Osteoblast (primary cell): ENCODE measurements around the gene RNPC3. TPM values are rescaled to one million over a fixed set of nuclear protein-coding genes. Genes with fewer than 3 reads are reported as not detected.

Experiments used
- DNase-seq: peaks from one replicate; pipeline ENCODE4 v3.0.0; 2011; ENCODE audit warnings: low spot score, mixed read lengths; ENCODE audit not compliant: insufficient read length; ENCODE audit errors: missing footprints
- H2AFZ ChIP-seq: 2 replicates; pipeline ENCODE4 v1.6.0; 2011; ENCODE audit warnings: mild to moderate bottlenecking, low read length
- H3K27ac ChIP-seq: 2 replicates; pipeline ENCODE4 v1.5.1; 2011; ENCODE audit warnings: mild to moderate bottlenecking, low read depth, low read length, moderate library complexity
- H3K27me3 ChIP-seq: 2 replicates; pipeline ENCODE4 v1.6.0; 2012; ENCODE audit warnings: mild to moderate bottlenecking, control low read depth, inconsistent platforms, low read length, moderate library complexity; ENCODE audit not compliant: insufficient read depth
- H3K36me3 ChIP-seq: 2 replicates; pipeline ENCODE4 v1.5.1; 2011; ENCODE audit warnings: mild to moderate bottlenecking, low read length, control low read depth, moderate library complexity; ENCODE audit not compliant: insufficient read depth
- H3K4me1 ChIP-seq: 2 replicates; pipeline ENCODE4 v1.5.1; 2011; ENCODE audit warnings: mild to moderate bottlenecking, low read length, control low read depth, moderate library complexity; ENCODE audit not compliant: insufficient read depth
- H3K4me2 ChIP-seq: 2 replicates; pipeline ENCODE4 v1.6.0; 2011; ENCODE audit warnings: mild to moderate bottlenecking, low read length; ENCODE audit not compliant: insufficient read depth
- H3K4me3 ChIP-seq: fragments of 200-600 bp; sonication (generic); 3 replicates; pipeline ENCODE4 v1.5.1; 2012; ENCODE audit warnings: mild to moderate bottlenecking, low read length, inconsistent platforms; ENCODE audit not compliant: insufficient read depth
- H3K79me2 ChIP-seq: 2 replicates; pipeline ENCODE4 v1.6.0; 2012; ENCODE audit warnings: mild to moderate bottlenecking, low read length, control low read depth, inconsistent platforms; ENCODE audit not compliant: insufficient read depth
- H3K9me3 ChIP-seq: 2 replicates; pipeline ENCODE4 v1.5.1; 2011; ENCODE audit warnings: low read depth, low read length, control low read depth
- H4K20me1 ChIP-seq: 2 replicates; pipeline ENCODE4 v1.6.0; 2012; ENCODE audit warnings: mild to moderate bottlenecking, low read length, control low read depth; ENCODE audit not compliant: insufficient read depth
- total RNA-seq: library from RNA; depleted of rRNA; stranded (reverse); fragments of >200 nt; gene quantifications from 2 replicates; pipeline ENCODE4 v1.2.3, GENCODE V29; 2012
- TF ChIP-seq, protein P1 (sequence below): IDR thresholded peaks from 2 replicates; pipeline ENCODE4 v1.5.1; 2011; ENCODE audit warnings: mild to moderate bottlenecking, low read depth, low read length, moderate library complexity; ENCODE audit errors: extremely low read depth

RNPC3 gene
- total RNA-seq, 1 donor: 18.5 TPM

DNA sequence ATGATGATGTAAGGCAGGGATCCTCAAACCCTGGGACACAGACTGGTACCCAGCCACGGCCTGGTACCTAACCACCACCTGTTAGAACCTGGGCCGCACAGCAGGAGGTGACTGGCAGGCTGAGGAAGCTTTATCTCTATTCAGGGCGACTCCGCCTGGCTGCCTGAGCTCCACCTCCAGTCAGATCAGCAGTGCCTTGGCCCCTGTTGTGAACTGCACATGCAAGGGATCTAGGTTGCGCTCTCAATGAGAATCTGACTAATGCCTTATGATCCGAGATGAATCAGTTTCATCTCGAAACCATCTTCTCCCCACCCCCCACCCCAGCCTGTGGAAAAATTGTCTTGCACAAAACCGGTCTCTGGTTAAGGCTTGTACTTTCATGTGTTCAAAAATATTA, 4.2 kb downstream of the RNPC3 start:
- peaks cover 5% of the 10 kb centered on the region for H4K20me1 ChIP-seq
- H3K27me3 ChIP-seq: no peaks in the 10 kb centered on the region
- no peaks in the 10 kb centered on the region for H3K9me3 ChIP-seq
- no peak overlapping the region for H2AFZ ChIP-seq
- H3K36me3 ChIP-seq: no peaks in the 10 kb centered on the region
- H3K4me1 ChIP-seq: peaks cover 19% of the 10 kb centered on the region
- H3K4me3 ChIP-seq: no peak overlapping the region
- TF ChIP-seq, protein P1, sequence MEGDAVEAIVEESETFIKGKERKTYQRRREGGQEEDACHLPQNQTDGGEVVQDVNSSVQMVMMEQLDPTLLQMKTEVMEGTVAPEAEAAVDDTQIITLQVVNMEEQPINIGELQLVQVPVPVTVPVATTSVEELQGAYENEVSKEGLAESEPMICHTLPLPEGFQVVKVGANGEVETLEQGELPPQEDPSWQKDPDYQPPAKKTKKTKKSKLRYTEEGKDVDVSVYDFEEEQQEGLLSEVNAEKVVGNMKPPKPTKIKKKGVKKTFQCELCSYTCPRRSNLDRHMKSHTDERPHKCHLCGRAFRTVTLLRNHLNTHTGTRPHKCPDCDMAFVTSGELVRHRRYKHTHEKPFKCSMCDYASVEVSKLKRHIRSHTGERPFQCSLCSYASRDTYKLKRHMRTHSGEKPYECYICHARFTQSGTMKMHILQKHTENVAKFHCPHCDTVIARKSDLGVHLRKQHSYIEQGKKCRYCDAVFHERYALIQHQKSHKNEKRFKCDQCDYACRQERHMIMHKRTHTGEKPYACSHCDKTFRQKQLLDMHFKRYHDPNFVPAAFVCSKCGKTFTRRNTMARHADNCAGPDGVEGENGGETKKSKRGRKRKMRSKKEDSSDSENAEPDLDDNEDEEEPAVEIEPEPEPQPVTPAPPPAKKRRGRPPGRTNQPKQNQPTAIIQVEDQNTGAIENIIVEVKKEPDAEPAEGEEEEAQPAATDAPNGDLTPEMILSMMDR: no peak
- DNase-seq: peak; percentile 86
- no peak overlapping the region for H3K4me2 ChIP-seq
- peak overlapping the region; percentile 53 for H3K27ac ChIP-seq
- peaks cover 77% of the 10 kb centered on the region for H3K79me2 ChIP-seq

DNA sequence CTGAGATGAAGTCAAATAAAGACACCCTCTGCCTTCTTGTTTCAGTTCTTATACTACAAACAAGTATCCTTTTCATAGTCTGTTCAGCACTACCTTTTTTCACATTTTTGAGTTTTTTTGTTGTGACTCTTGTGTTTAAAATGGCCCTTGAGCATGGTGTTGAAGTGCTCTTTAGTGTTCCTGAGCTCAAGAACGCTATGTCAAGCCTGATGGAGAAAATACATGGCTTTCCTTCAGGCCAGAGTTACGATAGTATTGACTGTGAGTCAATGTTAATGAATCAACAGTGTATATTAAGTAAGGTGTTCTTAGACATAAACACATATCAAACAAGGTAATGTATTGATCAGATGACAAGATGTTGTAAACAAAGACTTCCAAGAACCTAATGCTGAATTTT, 12.7 kb downstream of the RNPC3 start:
- no peak overlapping the region for H3K27ac ChIP-seq
- H4K20me1 ChIP-seq: no peaks in the 10 kb centered on the region
- H3K4me1 ChIP-seq: no peaks in the 10 kb centered on the region
- DNase-seq: no peak
- H3K36me3 ChIP-seq: peaks cover 51% of the 10 kb centered on the region
- H3K27me3 ChIP-seq: no peaks in the 10 kb centered on the region
- no peaks in the 10 kb centered on the region for H3K9me3 ChIP-seq
- no peak overlapping the region for H3K4me3 ChIP-seq
- TF ChIP-seq, protein P1: no peak
- H3K4me2 ChIP-seq: no peak overlapping the region
- H3K79me2 ChIP-seq: peaks cover 8% of the 10 kb centered on the region
- H2AFZ ChIP-seq: no peak overlapping the region

- Histone ChIP-seq H3K4me3 (no peak overlapping the region), H3K4me1 (no peaks in the 10 kb centered on the region), H3K36me3 (peaks cover 64% of the 10 kb centered on the region), H3K27ac (no peak overlapping the region), H3K4me2 (no peak overlapping the region), H2AFZ (no peak overlapping the region), H4K20me1 (no peaks in the 10 kb centered on the region), H3K9me3 (no peaks in the 10 kb centered on the region), H3K27me3 (no peaks in the 10 kb centered on the region), H3K79me2 (no peaks in the 10 kb centered on the region)
- TF ChIP-seq, protein P1: no peak
- no peak for DNase-seq
Observed at GRCh38 chr1:103541431-103541830, 15.9 kb downstream of the RNPC3 start.

DNA sequence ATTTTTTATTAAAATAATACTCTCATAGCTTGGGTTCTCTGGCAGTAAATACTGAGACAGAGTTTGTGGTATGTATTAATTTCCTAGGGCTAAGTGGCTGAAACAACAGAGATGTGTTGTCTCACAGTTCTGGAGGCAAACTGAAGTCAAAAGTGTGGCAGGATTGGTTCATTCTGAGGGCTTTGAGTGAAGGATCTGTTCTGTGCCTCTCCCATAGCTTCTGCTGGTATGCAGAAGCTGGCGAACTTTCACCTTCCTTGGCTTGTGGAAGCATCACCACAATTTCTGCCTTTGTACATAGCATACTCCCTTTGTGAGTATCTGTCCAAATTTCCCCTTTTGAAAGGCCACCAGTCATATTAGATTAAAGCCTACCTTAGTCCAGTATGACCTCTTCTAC, 21.0 kb downstream of the RNPC3 start:
- no peak overlapping the region for H3K4me2 ChIP-seq
- H3K36me3 ChIP-seq: peaks cover 46% of the 10 kb centered on the region
- H3K79me2 ChIP-seq: no peaks in the 10 kb centered on the region
- no peaks in the 10 kb centered on the region for H3K9me3 ChIP-seq
- H3K27me3 ChIP-seq: no peaks in the 10 kb centered on the region
- H4K20me1 ChIP-seq: no peaks in the 10 kb centered on the region
- no peak for DNase-seq
- no peak overlapping the region for H3K27ac ChIP-seq
- H3K4me1 ChIP-seq: no peaks in the 10 kb centered on the region
- no peak overlapping the region for H3K4me3 ChIP-seq
- TF ChIP-seq, protein P1: no peak
- H2AFZ ChIP-seq: no peak overlapping the region
